ENCODE data around the gene KCNQ1OT1.
A peak's percentile ranks its signal among the peaks of the same experiment; 100 is the strongest.

KCNQ1OT1 gene

GRCh38 chr11:2736577-2737225 is 36.9 kb upstream of the KCNQ1OT1 start:
- H3K9me2 ChIP-seq (replicated peaks; ENCODE audit: low read depth, low read length): no peaks in the 10 kb centered on the region
- H3K27me3 ChIP-seq (ENCODE audit: insufficient read depth, low read length, poor library complexity, severe bottlenecking): no peaks in the 10 kb centered on the region
- no peaks in the 10 kb centered on the region for H3K79me2 ChIP-seq (ENCODE audit: insufficient read depth, low read length)
- H3K4me3 ChIP-seq (ENCODE audit: low read length, poor library complexity, severe bottlenecking): no peak overlapping the region
- peaks cover 64% of the 10 kb centered on the region for H3K4me1 ChIP-seq (ENCODE audit: insufficient read depth, low read length, poor library complexity, severe bottlenecking)
- H3K9me3 ChIP-seq (ENCODE audit: insufficient read depth, low read depth, low read length): no peaks in the 10 kb centered on the region
- no peaks in the 10 kb centered on the region for H3K36me3 ChIP-seq (ENCODE audit: insufficient read depth, low read length)
- H2AFZ ChIP-seq (ENCODE audit: low read length): no peak overlapping the region
- H3K4me2 ChIP-seq (ENCODE audit: low read depth, low read length, poor library complexity, severe bottlenecking): no peak overlapping the region
- no peaks in the 10 kb centered on the region; the same call in 1 of the 2 replicates for H3F3A ChIP-seq (ENCODE audit: low read depth)
- H3K9ac ChIP-seq (ENCODE audit: low read depth, low read length, poor library complexity, severe bottlenecking): no peak overlapping the region
- H4K20me1 ChIP-seq (ENCODE audit: insufficient read depth, low read length, poor library complexity, severe bottlenecking): no peaks in the 10 kb centered on the region
- no peak for TF ChIP-seq EZH2phosphoT487 (IDR thresholded peaks at IDR 0.05; ENCODE audit: borderline replicate concordance)
- TF ChIP-seq CTCF (conservative IDR thresholded peaks at IDR 0.05; ENCODE audit: low read length): no peak

GRCh38 chr11:2735053-2735589 is 35.3 kb upstream of the KCNQ1OT1 start:
- H3K4me2 ChIP-seq (ENCODE audit: low read depth, low read length, poor library complexity, severe bottlenecking): no peak overlapping the region
- TF ChIP-seq EZH2phosphoT487 (IDR thresholded peaks at IDR 0.05; ENCODE audit: borderline replicate concordance) (no peak), CTCF (conservative IDR thresholded peaks at IDR 0.05; ENCODE audit: low read length) (no peak)
- H3K4me3 ChIP-seq (ENCODE audit: low read length, poor library complexity, severe bottlenecking): no peak overlapping the region
- no peaks in the 10 kb centered on the region for H3K27me3 ChIP-seq (ENCODE audit: insufficient read depth, low read length, poor library complexity, severe bottlenecking)
- no peaks in the 10 kb centered on the region for H3K9me2 ChIP-seq (replicated peaks; ENCODE audit: low read depth, low read length)
- H3F3A ChIP-seq (ENCODE audit: low read depth): no peaks in the 10 kb centered on the region; the same call in 1 of the 2 replicates
- H3K9ac ChIP-seq (ENCODE audit: low read depth, low read length, poor library complexity, severe bottlenecking): no peak overlapping the region
- H2AFZ ChIP-seq (ENCODE audit: low read length): no peak overlapping the region
- H4K20me1 ChIP-seq (ENCODE audit: insufficient read depth, low read length, poor library complexity, severe bottlenecking): no peaks in the 10 kb centered on the region
- H3K36me3 ChIP-seq (ENCODE audit: insufficient read depth, low read length): no peaks in the 10 kb centered on the region
- peaks cover 50% of the 10 kb centered on the region for H3K4me1 ChIP-seq (ENCODE audit: insufficient read depth, low read length, poor library complexity, severe bottlenecking)
- H3K9me3 ChIP-seq (ENCODE audit: insufficient read depth, low read depth, low read length): no peaks in the 10 kb centered on the region
- H3K79me2 ChIP-seq (ENCODE audit: insufficient read depth, low read length): no peaks in the 10 kb centered on the region

DNA sequence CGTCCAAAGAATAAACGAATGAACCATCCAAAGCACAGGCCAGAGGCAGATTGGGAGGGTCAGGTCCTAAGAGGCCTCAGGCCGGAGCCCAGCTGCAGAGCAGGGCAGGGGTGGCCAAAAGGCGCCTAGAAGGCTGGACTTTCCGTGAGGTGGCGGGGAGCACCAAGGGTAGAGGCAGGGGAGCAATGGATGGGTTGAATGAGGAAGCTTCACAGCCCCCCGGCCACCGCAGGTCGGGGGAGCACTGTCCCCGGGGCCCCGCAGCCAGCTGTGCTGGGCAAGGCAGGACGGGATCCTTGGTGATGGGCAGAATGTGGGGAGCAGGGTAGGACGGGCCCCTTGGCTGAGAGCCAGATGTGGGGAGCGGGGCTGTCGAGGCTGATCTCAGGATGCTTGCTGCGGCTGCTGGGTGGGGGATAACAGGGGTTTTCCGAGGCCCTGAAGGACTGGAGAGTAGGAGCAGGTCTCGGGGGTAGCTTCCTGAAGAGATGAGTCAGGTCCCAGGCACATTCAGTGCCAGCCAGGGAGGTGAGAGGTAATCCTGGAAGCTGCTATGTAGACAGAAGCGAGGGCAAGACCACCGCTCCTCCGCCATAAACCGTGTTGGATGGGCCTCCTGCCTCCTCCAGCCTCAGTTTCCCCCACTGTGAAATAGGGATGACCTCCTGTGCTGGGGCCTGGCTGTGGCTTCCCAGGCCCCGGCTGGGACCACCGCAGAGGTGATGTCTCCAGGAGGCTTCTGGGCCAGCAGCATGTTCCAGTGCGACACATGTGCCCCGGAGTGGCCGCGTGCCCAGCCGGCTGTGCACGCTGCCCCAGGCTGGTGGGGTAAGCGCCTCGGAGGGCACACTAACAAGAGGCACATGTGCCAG is 34.6 kb upstream of the KCNQ1OT1 start:
- H3K27me3 ChIP-seq (ENCODE audit: insufficient read depth, low read length, poor library complexity, severe bottlenecking): no peaks in the 10 kb centered on the region
- no peaks in the 10 kb centered on the region for H4K20me1 ChIP-seq (ENCODE audit: insufficient read depth, low read length, poor library complexity, severe bottlenecking)
- H3K9me2 ChIP-seq (replicated peaks; ENCODE audit: low read depth, low read length): no peaks in the 10 kb centered on the region
- peak overlapping the region; percentile 33 for H3K4me2 ChIP-seq (ENCODE audit: low read depth, low read length, poor library complexity, severe bottlenecking)
- no peaks in the 10 kb centered on the region; the same call in 1 of the 2 replicates for H3F3A ChIP-seq (ENCODE audit: low read depth)
- no peak for TF ChIP-seq EZH2phosphoT487 (IDR thresholded peaks at IDR 0.05; ENCODE audit: borderline replicate concordance)
- no peak for TF ChIP-seq CTCF (conservative IDR thresholded peaks at IDR 0.05; ENCODE audit: low read length)
- H3K9ac ChIP-seq (ENCODE audit: low read depth, low read length, poor library complexity, severe bottlenecking): no peak overlapping the region
- H3K4me3 ChIP-seq (ENCODE audit: low read length, poor library complexity, severe bottlenecking): no peak overlapping the region
- no peaks in the 10 kb centered on the region for H3K79me2 ChIP-seq (ENCODE audit: insufficient read depth, low read length)
- no peak overlapping the region for H2AFZ ChIP-seq (ENCODE audit: low read length)
- H3K9me3 ChIP-seq (ENCODE audit: insufficient read depth, low read depth, low read length): no peaks in the 10 kb centered on the region
- peaks cover 44% of the 10 kb centered on the region for H3K4me1 ChIP-seq (ENCODE audit: insufficient read depth, low read length, poor library complexity, severe bottlenecking)
- H3K36me3 ChIP-seq (ENCODE audit: insufficient read depth, low read length): no peaks in the 10 kb centered on the region

Measured in Loucy (cell line).